ENCODE data around the gene CABLES1. TPM values are rescaled to one million over a fixed set of nuclear protein-coding genes. Genes with fewer than 3 reads are reported as not detected.

The CABLES1 gene
- total and polyA plus RNA-seq, 2 donors from 2014 or later = 7.6 to 40.5 TPM

DNA sequence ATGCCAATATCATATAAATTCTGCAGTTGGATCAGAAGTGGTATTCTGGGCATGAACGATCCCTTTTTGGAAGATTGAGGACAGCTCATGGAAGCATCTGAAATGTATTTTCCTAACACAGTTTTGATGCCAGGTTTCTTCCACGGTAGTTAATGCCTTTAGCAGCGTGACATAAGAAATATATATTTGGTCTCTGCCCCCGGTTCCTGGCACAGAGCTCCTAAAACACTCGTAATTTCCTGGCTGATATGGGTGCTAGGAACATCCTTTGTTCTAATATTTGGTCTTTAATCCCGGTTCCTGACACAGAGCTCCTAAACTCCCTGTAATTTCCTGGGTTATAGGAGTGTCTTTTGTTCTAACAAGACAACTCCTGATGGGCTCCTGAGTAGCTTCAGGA lies 8.2 kb upstream of the CABLES1 start:
- no peaks in the 10 kb centered on the region for H3K36me3 ChIP-seq (ENCODE audit: control insufficient read depth in 2 of 3, insufficient read depth in 3 of 3, low read length in 3 of 3)
- TF ChIP-seq CTCF (IDR thresholded peaks at IDR 0.05; ENCODE audit: borderline replicate concordance, extremely low read depth, insufficient read depth) = no peak
- no peaks in the 10 kb centered on the region for H3K27me3 ChIP-seq (ENCODE audit: control insufficient read depth, insufficient read depth, low read length)
- no peak overlapping the region for H3K27ac ChIP-seq (ENCODE audit: low read depth in 2 of 2, low read length in 2 of 2)
- FAIRE-seq (no peak), DNase-seq (no peak)
- intact Hi-C loops (cut with DNase I) = loop anchor here (10.0 kb wide), 1 partner anchor 258 kb away; no protein-coding TSS in a partner anchor
- no peak overlapping the region for H3K9ac ChIP-seq (ENCODE audit: low read length in 3 of 3)
- no peaks in the 10 kb centered on the region for H3K9me3 ChIP-seq (ENCODE audit: control insufficient read depth in 2 of 3, insufficient read depth in 1 of 3, low read length in 3 of 3)
- H3K4me3 ChIP-seq (ENCODE audit: low read length in 3 of 3) = no peak overlapping the region
- H3K4me1 ChIP-seq (ENCODE audit: control insufficient read depth in 2 of 3, insufficient read depth in 2 of 3, low read depth in 1 of 3, low read length in 3 of 3) = peaks cover 0 to 7% (median 6%) of the 10 kb centered on the region in 3 donors

- intact Hi-C loops (cut with DNase I) = loop anchor here (10.0 kb wide), 2 partner anchors 125 to 255 kb away; no protein-coding TSS in a partner anchor
- Histone ChIP-seq H3K27ac (ENCODE audit: low read depth in 2 of 2, low read length in 2 of 2) (no peak overlapping the region), H3K27me3 (ENCODE audit: control insufficient read depth, insufficient read depth, low read length) (no peaks in the 10 kb centered on the region), H3K9ac (ENCODE audit: low read length in 3 of 3) (no peak overlapping the region), H3K4me1 (ENCODE audit: control insufficient read depth in 2 of 3, insufficient read depth in 2 of 3, low read depth in 1 of 3, low read length in 3 of 3) (peaks cover 0 to 13% (median 10%) of the 10 kb centered on the region in 3 donors), H3K9me3 (ENCODE audit: control insufficient read depth in 2 of 3, insufficient read depth in 1 of 3, low read length in 3 of 3) (no peaks in the 10 kb centered on the region), H3K4me3 (ENCODE audit: low read length in 3 of 3) (no peak overlapping the region), H3K36me3 (ENCODE audit: control insufficient read depth in 2 of 3, insufficient read depth in 3 of 3, low read length in 3 of 3) (no peaks in the 10 kb centered on the region)
- no peak for TF ChIP-seq CTCF (IDR thresholded peaks at IDR 0.05; ENCODE audit: borderline replicate concordance, extremely low read depth, insufficient read depth)
- FAIRE-seq (no peak), DNase-seq (no peak)
Measured at GRCh38 chr18:23129355-23130002, 5.8 kb upstream of the CABLES1 start.

- intact Hi-C loops (cut with DNase I) = loop anchor here (10.0 kb wide), 1 partner anchor 123 kb away; no protein-coding TSS in a partner anchor
- H3K27me3 ChIP-seq (ENCODE audit: control insufficient read depth, insufficient read depth, low read length) = no peaks in the 10 kb centered on the region
- H3K36me3 ChIP-seq (ENCODE audit: control insufficient read depth in 2 of 3, insufficient read depth in 3 of 3, low read length in 3 of 3) = no peaks in the 10 kb centered on the region
- TF ChIP-seq CTCF (IDR thresholded peaks at IDR 0.05; ENCODE audit: borderline replicate concordance, extremely low read depth, insufficient read depth) = peak; percentile 86
- DNase-seq = peak in 3 of 5 donors; percentile 67 to 94 (median 83)
- no peak overlapping the region for H3K27ac ChIP-seq (ENCODE audit: low read depth in 2 of 2, low read length in 2 of 2)
- FAIRE-seq = no peak
- H3K9ac ChIP-seq (ENCODE audit: low read length in 3 of 3) = no peak overlapping the region
- no peaks in the 10 kb centered on the region for H3K9me3 ChIP-seq (ENCODE audit: control insufficient read depth in 2 of 3, insufficient read depth in 1 of 3, low read length in 3 of 3)
- H3K4me3 ChIP-seq (ENCODE audit: low read length in 3 of 3) = no peak overlapping the region
- H3K4me1 ChIP-seq (ENCODE audit: control insufficient read depth in 2 of 3, insufficient read depth in 2 of 3, low read depth in 1 of 3, low read length in 3 of 3) = peaks cover 0 to 16% (median 10%) of the 10 kb centered on the region in 3 donors
Measured at GRCh38 chr18:23131693-23132319, 3.5 kb upstream of the CABLES1 start.

All from kidney (tissue), 14 donors.